HepG2 (cell line): ENCODE results near the gene ZC3H18. TPM values are rescaled to one million over a fixed set of nuclear protein-coding genes. Genes with fewer than 3 reads are reported as not detected.

Experiments
- ATAC-seq: fragments of 200-7000 bp; cut with Tn5 transposase; 3 replicates; pipeline ENCODE4 v1.9.1; 2020; ENCODE audit warnings: mild to moderate bottlenecking, moderate library complexity
- BruUV-seq: library from RNA; stranded (reverse); fragments of 400-500 nt; replicated peaks from 2 replicates; lab custom pipeline; 2021; lab: Mats Ljungman, UMichigan
- CTCF ChIA-PET: fragments of 300-600 bp; formaldehyde crosslinking; extraction: SDS; loops from one replicate; lab custom pipeline; 2021; ENCODE audit warnings: low total read pairs, inconsistent platforms, low intra/inter-chr PET ratio; lab: Yijun Ruan, JAX
- POLR2A ChIA-PET: fragments of 350-600 bp; sonication (Branson Sonifier 250); formaldehyde crosslinking; loops from one replicate; lab custom pipeline; 2020; ENCODE audit warnings: antibody characterized with exemption, inconsistent platforms; lab: Yijun Ruan, JAX
- DNase-seq: peaks from one replicate; pipeline ENCODE4 v3.0.0-alpha.2; 2015; ENCODE audit warnings: low spot score
- FAIRE-seq: peaks from 3 replicates; lab custom pipeline; 2011; peaks lifted over from hg19 to GRCh38; lab: Jason Lieb, UNC
- H2AFZ ChIP-seq: one replicate; pipeline ENCODE4 v1.6.1; 2011; ENCODE audit warnings: low read length, inconsistent platforms
- H3K27ac ChIP-seq: fragments of 300-600 bp; 3 replicates; pipeline ENCODE4 v1.8.0; 2011; ENCODE audit warnings: mixed run types, mild to moderate bottlenecking, mixed read lengths, low read length, inconsistent platforms; ENCODE audit not compliant: insufficient read depth; ENCODE audit errors: extremely low read length
- H3K27me3 ChIP-seq, 2 experiments: fragments of 200-600 bp in 1 of 2; 2 replicates in 1 of 2; 3 replicates in 1 of 2; pipeline versions ENCODE4 v1.6.0 to v1.8.0; 2011; ENCODE audit warnings: low read length in 2 of 2, mild to moderate bottlenecking in 2 of 2, moderate library complexity in 2 of 2, inconsistent platforms in 1 of 2; ENCODE audit not compliant: insufficient read depth in 2 of 2, control insufficient read depth in 1 of 2
- H3K36me3 ChIP-seq, 2 experiments: fragments of 200-600 bp in 1 of 2; replicated peaks in 1 of 2; 2 replicates in 1 of 2; 3 replicates in 1 of 2; pipeline versions ENCODE4 v1.5.1 to v1.8.0; 2011; ENCODE audit warnings: low read length in 2 of 2, inconsistent platforms in 1 of 2; ENCODE audit not compliant: insufficient read depth in 2 of 2, control insufficient read depth in 1 of 2
- H3K4me1 ChIP-seq: 2 replicates; pipeline ENCODE4 v1.5.1; 2012; ENCODE audit warnings: low read length, inconsistent platforms; ENCODE audit not compliant: insufficient read depth
- H3K4me2 ChIP-seq: 2 replicates; pipeline ENCODE4 v1.6.0; 2011; ENCODE audit warnings: low read depth, low read length, inconsistent platforms
- H3K4me3 ChIP-seq, 3 experiments: fragments of 200-600 bp in 1 of 3; sonication (generic), shearing (Covaris generic) in 1 of 3; replicated peaks in 1 of 3; 2 replicates each; pipeline ENCODE4 v1.5.1; 2011 to 2016; ENCODE audit warnings: low read length in 3 of 3, inconsistent platforms in 2 of 3, low read depth in 2 of 3, mild to moderate bottlenecking in 2 of 3, control low read depth in 1 of 3, mixed read lengths in 1 of 3; ENCODE audit not compliant: insufficient read depth in 1 of 3
- H3K79me2 ChIP-seq: one replicate; pipeline ENCODE4 v1.6.1; 2011; ENCODE audit warnings: low read length, inconsistent platforms; ENCODE audit not compliant: insufficient read depth
- H3K9ac ChIP-seq: 2 replicates; pipeline ENCODE4 v1.6.0; 2011; ENCODE audit warnings: mild to moderate bottlenecking, low read depth, low read length, inconsistent platforms; ENCODE audit not compliant: insufficient read depth
- H3K9me3 ChIP-seq: 2 replicates; pipeline ENCODE4 v1.5.1; 2012; ENCODE audit warnings: mild to moderate bottlenecking, low read length
- H4K20me1 ChIP-seq: 2 replicates; pipeline ENCODE4 v1.6.0; 2011; ENCODE audit warnings: inconsistent platforms, mild to moderate bottlenecking, low read length, moderate library complexity; ENCODE audit not compliant: insufficient read depth
- ARID5B ChIP-seq: IDR thresholded peaks from 2 replicates; pipeline ENCODE4 v1.4.0; 2020; ENCODE audit warnings: mild to moderate bottlenecking, missing genetic modification reagents
- EEA1 ChIP-seq: sonication (generic); formaldehyde crosslinking; IDR thresholded peaks from 2 replicates; pipeline ENCODE4 v1.5.1; 2020; ENCODE audit warnings: mild to moderate bottlenecking, missing genetic modification reagents, borderline replicate concordance
- FOXJ3 ChIP-seq: sonication (generic); formaldehyde crosslinking; IDR thresholded peaks from 2 replicates; pipeline ENCODE4 v1.4.0; 2020; ENCODE audit warnings: missing genetic modification reagents, mild to moderate bottlenecking, borderline replicate concordance
- KLF11 ChIP-seq: IDR thresholded peaks from 2 replicates; pipeline ENCODE4 v1.6.1; 2016; ENCODE audit warnings: missing compliant biosample characterization
- NFKB2 ChIP-seq: sonication (generic); formaldehyde crosslinking; IDR thresholded peaks from 2 replicates; pipeline ENCODE4 v1.4.0; 2020; ENCODE audit warnings: missing genetic modification reagents, borderline replicate concordance
- PLRG1 ChIP-seq: fragments of 450-650 bp; conservative IDR thresholded peaks from 2 replicates; pipeline ENCODE4 v1.6.1; 2016
- RELA ChIP-seq: sonication (generic); formaldehyde crosslinking; IDR thresholded peaks from 2 replicates; pipeline ENCODE4 v1.4.0; 2020; ENCODE audit warnings: missing genetic modification reagents
- SAFB2 ChIP-seq: sonication (generic); formaldehyde crosslinking; IDR thresholded peaks from 2 replicates; pipeline ENCODE4 v1.5.1; 2020; ENCODE audit warnings: missing genetic modification reagents, low read depth, mild to moderate bottlenecking, borderline replicate concordance
- YEATS4 ChIP-seq: sonication (generic); formaldehyde crosslinking; IDR thresholded peaks from 2 replicates; pipeline ENCODE4 v1.4.0; 2020; ENCODE audit warnings: missing genetic modification reagents, borderline replicate concordance
- ZBTB38 ChIP-seq: sonication (generic); formaldehyde crosslinking; IDR thresholded peaks from 2 replicates; pipeline ENCODE4 v1.5.1; 2020; ENCODE audit warnings: mild to moderate bottlenecking, missing genetic modification reagents
- ZNF142 ChIP-seq: sonication (generic); formaldehyde crosslinking; IDR thresholded peaks from 2 replicates; pipeline ENCODE4 v1.4.0; 2020; ENCODE audit warnings: missing genetic modification reagents
- ZNF740 ChIP-seq: sonication (generic); formaldehyde crosslinking; IDR thresholded peaks from 2 replicates; pipeline ENCODE4 v1.4.0; 2020; ENCODE audit warnings: missing genetic modification reagents
- ZNF777 ChIP-seq: sonication (generic); formaldehyde crosslinking; IDR thresholded peaks from 2 replicates; pipeline ENCODE4 v1.4.0; 2020; ENCODE audit warnings: missing genetic modification reagents
- ZNF891 ChIP-seq: sonication (generic); formaldehyde crosslinking; IDR thresholded peaks from 2 replicates; pipeline ENCODE4 v1.5.0; 2020; ENCODE audit warnings: mild to moderate bottlenecking, missing genetic modification reagents
- WGBS: methylation state at CpG from one replicate; pipeline ENCODE4 v1.1.6; 2017; ENCODE audit warnings: low lambda C conversion rate; 5-methylcytosine and 5-hydroxymethylcytosine counted together
- in situ Hi-C: cut with HindIII; loops from 2 replicates; pipeline ENCODE4 v1.10.0; 2017; ENCODE audit warnings: low pct_unique_long_range_greater_than_20kb; ENCODE audit not compliant: extremely low pct_ligation_motif_present
- intact Hi-C: fragments of 100-400 bp; cut with micrococcal nuclease; formaldehyde crosslinking; loops from one replicate; pipeline ENCODE4 v1.10.0; 2022; ENCODE audit not compliant: unreplicated experiment
- polyA plus RNA-seq, 8 experiments: library from polyadenylated mRNA; depleted of rRNA in 3 of 8; stranded (reverse) in 7 of 8; unstranded in 1 of 8; fragments of >200 nt; fragmentation: Illumina TruSeq in 4 of 8; extraction: Trizol in 4 of 8; gene quantifications; 2 replicates each; pipeline versions ENCODE4 v1.2.1 to v1.2.3, GENCODE V29; 2011 to 2016; ENCODE audit warnings: low read depth in 4 of 8, missing spikeins in 1 of 8, mixed read lengths in 1 of 8; ENCODE audit not compliant: insufficient read depth in 1 of 8
- total RNA-seq, 5 experiments: library from RNA; depleted of rRNA; stranded (reverse); fragments of >200 nt; fragmentation: Illumina TruSeq; extraction: Trizol; gene quantifications; 2 replicates each; pipeline ENCODE4 v1.2.3, GENCODE V29; 2016; ENCODE audit warnings: low read depth in 1 of 5

The ZC3H18 gene
- total and polyA plus RNA-seq, 2 of the 13 experiments (the other 11 are each of a cell fraction or from before 2014, with no cell fraction given), result 11.2 to 27.4 TPM

GRCh38 chr16:88639231-88640038 is 69.2 kb downstream of the ZC3H18 start:
- BruUV-seq, result no TSS peak
- Histone ChIP-seq H3K27me3 (peaks cover 17 to 39% of the 10 kb centered on the region in 2 experiments; a peak in 4 of 5 replicates), H3K4me1 (peaks cover 28% of the 10 kb centered on the region), H4K20me1 (peaks cover 3% of the 10 kb centered on the region; the same call in 1 of the 2 replicates), H3K4me2 (peak overlapping the region; percentile 82), H2AFZ (no peak overlapping the region), H3K9me3 (no peaks in the 10 kb centered on the region), H3K4me3 (peak overlapping the region; percentile 17 to 67 (median 44)), H3K27ac (no peak overlapping the region), H3K9ac (peak overlapping the region; percentile 4; the same call in 1 of the 2 replicates), H3K79me2 (no peaks in the 10 kb centered on the region), H3K36me3 (peaks cover 0 to 5% of the 10 kb centered on the region in 2 experiments; a peak in 1 of 5 replicates)
- FAIRE-seq (no peak), DNase-seq (no peak), ATAC-seq (peak; percentile 74)
- in situ Hi-C loops, result no loop called here
- POLR2A ChIA-PET, result interaction anchor here (1.4 kb wide), 2 partner anchors 10 to 23 kb away, joined by 4 to 8 read pairs; partner anchors contain the start of gene MVD
- WGBS, result 1% methylated on average over 16 of the region's 45 CpGs
- CTCF ChIA-PET, result no interaction called here
- intact Hi-C loops, result no loop called here
- no peak for TF ChIP-seq NFKB2 (CRISPR knock-in tag)
- peak; percentile 52; the same call in 1 of the 2 replicates for TF ChIP-seq ZBTB38 (CRISPR knock-in tag)
- TF ChIP-seq ZNF142 (CRISPR knock-in tag), result no peak
- TF ChIP-seq ZNF891, result 0 out of 2 replicates have a peak, but pooled peaks have one; percentile 60
- no peak for TF ChIP-seq KLF11
- peak; percentile 83 for TF ChIP-seq ZNF777 (CRISPR knock-in tag)
- TF ChIP-seq PLRG1, result no peak
- TF ChIP-seq SAFB2, result no peak
- TF ChIP-seq RELA (CRISPR knock-in tag), result no peak
- TF ChIP-seq FOXJ3 (CRISPR knock-in tag), result no peak
- TF ChIP-seq ZNF740 (CRISPR knock-in tag), result no peak
- TF ChIP-seq EEA1 (CRISPR knock-in tag), result no peak
- no peak for TF ChIP-seq YEATS4 (CRISPR knock-in tag)
- no peak for TF ChIP-seq ARID5B
